GM10847 (cell line): ENCODE measurements around the gene ANKRD22.

Source experiments
- POLR2A ChIP-seq: IDR thresholded peaks from 2 replicates; pipeline ENCODE4 v1.6.1; 2011; ENCODE audit not compliant: insufficient read length; ENCODE audit errors: extremely low read depth

The ANKRD22 gene

GRCh38 chr10:88853155-88853881 lies 1.7 kb upstream of the ANKRD22 start:
- TF ChIP-seq POLR2A: no peak

GRCh38 chr10:88852327-88852726 lies 683 bp upstream of the ANKRD22 start:
- TF ChIP-seq POLR2A: no peak

DNA sequence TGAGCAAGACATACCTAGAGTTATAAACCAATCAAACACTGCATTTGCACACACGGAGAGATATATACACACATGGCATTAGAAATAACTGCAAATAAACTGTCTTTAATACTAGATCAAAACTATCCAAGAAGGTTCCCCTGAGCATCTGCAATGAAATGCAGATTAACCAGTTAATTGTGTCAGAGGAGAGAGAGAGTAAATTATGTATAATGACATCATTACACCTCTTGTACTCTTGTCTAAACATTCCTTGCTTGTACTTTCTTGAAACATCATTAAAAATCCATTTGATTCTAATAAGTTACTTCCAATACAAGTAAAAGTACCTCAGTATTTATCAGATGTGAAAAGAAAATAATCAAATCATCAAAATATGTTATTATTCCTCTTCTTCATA lies 932 bp downstream of the ANKRD22 start:
- TF ChIP-seq POLR2A: no peak

GRCh38 chr10:88849234-88849633 lies 2.4 kb downstream of the ANKRD22 start:
- no peak for TF ChIP-seq POLR2A

GRCh38 chr10:88848499-88848898 lies 3.1 kb downstream of the ANKRD22 start:
- TF ChIP-seq POLR2A: no peak

GRCh38 chr10:88843171-88843570 lies 8.5 kb downstream of the ANKRD22 start:
- no peak for TF ChIP-seq POLR2A

- no peak for TF ChIP-seq POLR2A
These were observed 10.1 kb downstream of the ANKRD22 start for GRCh38 chr10:88841316-88842111.

DNA sequence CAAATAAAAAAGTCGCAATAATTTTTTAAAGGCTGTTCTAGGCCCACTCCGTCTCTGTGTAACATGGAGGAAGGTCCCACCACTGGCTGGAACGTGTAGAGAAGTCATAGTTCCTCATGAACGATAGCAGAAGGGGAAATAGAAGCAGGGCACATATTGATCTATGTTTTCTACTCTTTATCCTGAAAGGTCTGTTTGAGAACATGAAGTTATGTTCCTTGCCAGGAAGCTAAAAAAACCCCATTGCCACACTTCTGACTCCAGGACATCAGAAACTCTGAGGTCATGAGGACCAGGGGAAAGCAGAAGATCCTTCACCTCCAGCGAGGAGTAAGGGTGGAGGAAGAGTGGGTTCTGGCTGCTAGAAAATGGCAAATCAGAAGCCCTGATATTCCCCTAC lies 10.8 kb downstream of the ANKRD22 start:
- no peak for TF ChIP-seq POLR2A

- TF ChIP-seq POLR2A: no peak
These were observed 11.5 kb downstream of the ANKRD22 start for GRCh38 chr10:88840104-88840503.

- TF ChIP-seq POLR2A: no peak
These were observed 12.8 kb downstream of the ANKRD22 start for GRCh38 chr10:88838766-88839350.

DNA sequence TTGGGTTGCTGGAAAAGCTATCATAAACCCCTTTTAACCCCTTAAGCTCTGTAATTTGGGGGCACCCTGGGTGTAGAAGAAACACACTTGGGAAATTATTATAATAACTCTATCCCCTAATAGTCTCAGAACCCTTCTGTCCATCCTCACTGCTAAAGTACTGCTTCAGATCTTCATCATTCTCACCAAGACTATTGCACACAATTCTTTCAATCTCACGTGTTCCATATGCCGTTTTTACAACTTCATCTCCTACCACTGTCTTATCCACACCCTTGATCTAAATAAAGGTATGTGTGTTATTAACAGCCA lies 15.8 kb downstream of the ANKRD22 start:
- no peak for TF ChIP-seq POLR2A

DNA sequence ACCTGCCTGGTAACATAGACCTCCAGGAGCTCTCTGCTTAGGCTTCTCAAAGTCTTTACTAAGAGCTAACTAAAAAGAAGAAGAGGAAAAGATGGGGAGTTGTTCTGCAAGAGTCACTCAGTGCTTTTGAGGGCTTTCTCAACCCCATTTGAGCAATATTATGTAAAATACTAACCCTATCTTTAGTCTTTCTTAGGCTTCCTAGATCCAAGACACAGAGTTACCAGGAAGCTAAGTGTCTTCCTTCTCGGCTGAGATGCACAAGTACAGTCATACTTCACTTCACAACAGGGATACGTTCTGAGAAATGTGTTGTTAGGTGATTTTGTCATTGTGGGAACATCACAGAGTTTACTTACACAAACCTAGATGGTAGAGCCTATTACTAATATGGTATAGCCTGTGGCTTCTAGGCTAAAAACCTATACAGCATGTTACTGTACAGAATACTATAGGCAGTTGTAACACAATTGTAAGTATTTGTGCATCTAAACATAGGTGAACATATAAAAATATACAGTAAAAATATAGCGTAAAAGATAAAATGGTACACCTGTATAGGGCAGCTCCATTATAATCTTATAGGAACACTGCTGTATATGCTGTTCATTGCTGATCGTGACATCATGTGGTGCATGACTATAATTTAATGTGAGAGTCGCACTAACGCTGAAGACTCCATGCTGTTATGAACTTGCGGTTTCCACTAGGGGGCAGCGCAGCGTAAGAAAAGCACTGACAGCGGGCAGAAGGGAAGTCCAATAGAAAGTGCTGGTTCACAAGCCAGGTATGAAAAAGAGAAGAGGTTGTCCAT lies 16.3 kb downstream of the ANKRD22 start:
- no peak for TF ChIP-seq POLR2A

GRCh38 chr10:88833723-88834122 lies 17.9 kb downstream of the ANKRD22 start:
- TF ChIP-seq POLR2A: no peak

DNA sequence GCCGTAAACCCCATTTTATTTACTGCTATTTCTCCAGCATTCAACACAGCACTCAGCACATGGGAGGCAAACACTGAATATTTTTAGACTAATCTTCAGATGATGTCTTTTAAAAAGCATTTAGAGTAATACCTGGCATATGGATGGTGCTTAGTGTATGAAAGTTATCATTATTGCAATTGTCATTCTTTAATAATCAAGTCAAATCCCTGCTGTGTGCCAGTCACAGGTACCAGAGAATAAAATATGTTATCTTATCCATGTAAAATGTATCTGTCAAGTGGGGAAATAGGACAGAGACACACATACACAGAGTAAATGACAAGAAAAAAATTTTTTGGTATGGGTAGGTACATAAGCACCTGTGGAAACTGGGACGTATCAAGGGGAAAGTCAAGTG lies 18.5 kb downstream of the ANKRD22 start:
- TF ChIP-seq POLR2A: no peak

- TF ChIP-seq POLR2A: no peak
These were observed 19.3 kb downstream of the ANKRD22 start for GRCh38 chr10:88832376-88832775.
